Tibial nerve (tissue), 4 donors: ENCODE results near the gene ELK3.

ENCODE experiments used
- EP300 ChIP-seq, 2 donors: sonication (generic); formaldehyde crosslinking; IDR thresholded peaks; one replicate each; pipeline ENCODE4 v1.6.1; 2017; ENCODE audit warnings: antibody characterized with exemption in 2 of 2, mild to moderate bottlenecking in 1 of 2
- POLR2A ChIP-seq, 2 donors: fragments of 450-650 bp; IDR thresholded peaks; one replicate each; pipeline ENCODE4 v1.6.1; 2017; ENCODE audit warnings: antibody characterized with exemption in 2 of 2, mild to moderate bottlenecking in 2 of 2, moderate library complexity in 2 of 2
- TF ChIP-seq, protein P1 (sequence below), 5 experiments: fragments of 200-600 bp in 3 of 5; fragments of 450-650 bp in 2 of 5; sonication (generic) in 3 of 5; IDR thresholded peaks; one replicate each; pipeline ENCODE4 v1.5.1; 2016 to 2019; ENCODE audit warnings: antibody characterized with exemption in 5 of 5, mild to moderate bottlenecking in 3 of 5, moderate library complexity in 2 of 5

DNA sequence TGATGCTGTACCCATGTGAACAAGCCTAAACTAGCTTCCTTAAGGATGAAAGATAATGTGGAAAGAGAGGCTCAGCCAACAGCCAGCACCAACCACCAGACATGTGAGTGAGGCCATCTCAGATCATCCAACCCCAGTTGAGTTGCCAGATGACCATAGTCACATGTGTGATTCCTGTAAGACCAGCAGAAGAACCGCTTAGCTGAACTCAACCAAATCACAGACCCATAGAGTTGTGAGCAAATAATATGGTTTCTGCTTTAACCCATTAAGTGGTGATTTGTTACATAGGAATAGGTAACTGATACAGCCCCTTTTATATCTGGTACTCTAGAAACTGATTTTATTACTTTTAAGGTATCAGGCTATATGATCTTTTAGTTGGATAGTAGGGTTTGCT, 17.6 kb upstream of the ELK3 start:
- TF ChIP-seq, protein P1, sequence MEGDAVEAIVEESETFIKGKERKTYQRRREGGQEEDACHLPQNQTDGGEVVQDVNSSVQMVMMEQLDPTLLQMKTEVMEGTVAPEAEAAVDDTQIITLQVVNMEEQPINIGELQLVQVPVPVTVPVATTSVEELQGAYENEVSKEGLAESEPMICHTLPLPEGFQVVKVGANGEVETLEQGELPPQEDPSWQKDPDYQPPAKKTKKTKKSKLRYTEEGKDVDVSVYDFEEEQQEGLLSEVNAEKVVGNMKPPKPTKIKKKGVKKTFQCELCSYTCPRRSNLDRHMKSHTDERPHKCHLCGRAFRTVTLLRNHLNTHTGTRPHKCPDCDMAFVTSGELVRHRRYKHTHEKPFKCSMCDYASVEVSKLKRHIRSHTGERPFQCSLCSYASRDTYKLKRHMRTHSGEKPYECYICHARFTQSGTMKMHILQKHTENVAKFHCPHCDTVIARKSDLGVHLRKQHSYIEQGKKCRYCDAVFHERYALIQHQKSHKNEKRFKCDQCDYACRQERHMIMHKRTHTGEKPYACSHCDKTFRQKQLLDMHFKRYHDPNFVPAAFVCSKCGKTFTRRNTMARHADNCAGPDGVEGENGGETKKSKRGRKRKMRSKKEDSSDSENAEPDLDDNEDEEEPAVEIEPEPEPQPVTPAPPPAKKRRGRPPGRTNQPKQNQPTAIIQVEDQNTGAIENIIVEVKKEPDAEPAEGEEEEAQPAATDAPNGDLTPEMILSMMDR (IDR thresholded peaks at IDR 0.05): no peak
- TF ChIP-seq POLR2A (IDR thresholded peaks at IDR 0.05): no peak
- no peak for TF ChIP-seq EP300 (IDR thresholded peaks at IDR 0.05)
